ENCODE data around the gene PTPRN2. TPM values are rescaled to one million over a fixed set of nuclear protein-coding genes. Genes with fewer than 3 reads are reported as not detected.

PTPRN2 gene
- total RNA-seq, 1 experiment from 2014 or later, result not detected

- no peak for DNase-seq
- no peaks in the 10 kb centered on the region for H3K4me1 ChIP-seq (replicated peaks; ENCODE audit: insufficient read depth)
- no peaks in the 10 kb centered on the region for H3K9me2 ChIP-seq (ENCODE audit: insufficient read depth)
- H3K27me3 ChIP-seq (ENCODE audit: insufficient read depth, low read depth), result peaks cover 86% of the 10 kb centered on the region
- intact Hi-C loops (cut with micrococcal nuclease; ENCODE audit: unreplicated experiment), result no loop called here
- no peaks in the 10 kb centered on the region; the same call in 1 of the 2 replicates for H4K20me1 ChIP-seq (ENCODE audit: insufficient read depth)
- H3F3A ChIP-seq (ENCODE audit: insufficient read depth, low read depth), result no peaks in the 10 kb centered on the region
- no peak overlapping the region for H3K4me3 ChIP-seq
- H3K36me3 ChIP-seq (ENCODE audit: low read depth), result no peaks in the 10 kb centered on the region
- ChIA-PET POLR2A (ENCODE audit: unreplicated experiment) (no interaction called here), CTCF (no interaction called here)
- no peak overlapping the region for H2AFZ ChIP-seq
- H3K79me2 ChIP-seq (ENCODE audit: low read depth), result no peaks in the 10 kb centered on the region
- TF ChIP-seq EZH2 (IDR thresholded peaks at IDR 0.05; ENCODE audit: low read depth) (no peak), CTCF (conservative IDR thresholded peaks at IDR 0.05) (no peak)
- H3K4me2 ChIP-seq, result no peak overlapping the region
- no peak overlapping the region for H3K27ac ChIP-seq
- H3K9me3 ChIP-seq (ENCODE audit: insufficient read depth, low read depth), result no peaks in the 10 kb centered on the region
- BruUV-seq (replicated peaks), result no TSS peak
These were observed 585.9 kb downstream of the PTPRN2 start for GRCh38 chr7:158001621-158002320.

GRCh38 chr7:158001003-158001402 lies 586.6 kb downstream of the PTPRN2 start:
- no peak overlapping the region for H3K4me2 ChIP-seq
- intact Hi-C loops (cut with micrococcal nuclease; ENCODE audit: unreplicated experiment), result no loop called here
- DNase-seq, result no peak
- H3K9me3 ChIP-seq (ENCODE audit: insufficient read depth, low read depth), result no peaks in the 10 kb centered on the region
- no TSS peak for BruUV-seq (replicated peaks)
- CTCF ChIA-PET, result no interaction called here
- no peaks in the 10 kb centered on the region for H3K79me2 ChIP-seq (ENCODE audit: low read depth)
- POLR2A ChIA-PET (ENCODE audit: unreplicated experiment), result no interaction called here
- no peak overlapping the region for H3K27ac ChIP-seq
- no peak overlapping the region for H2AFZ ChIP-seq
- no peaks in the 10 kb centered on the region for H3F3A ChIP-seq (ENCODE audit: insufficient read depth, low read depth)
- H3K27me3 ChIP-seq (ENCODE audit: insufficient read depth, low read depth), result peaks cover 86% of the 10 kb centered on the region
- no peaks in the 10 kb centered on the region for H3K36me3 ChIP-seq (ENCODE audit: low read depth)
- no peak overlapping the region for H3K4me3 ChIP-seq
- H3K9me2 ChIP-seq (ENCODE audit: insufficient read depth), result no peaks in the 10 kb centered on the region
- no peaks in the 10 kb centered on the region; the same call in 1 of the 2 replicates for H4K20me1 ChIP-seq (ENCODE audit: insufficient read depth)
- no peaks in the 10 kb centered on the region for H3K4me1 ChIP-seq (replicated peaks; ENCODE audit: insufficient read depth)
- TF ChIP-seq EZH2 (IDR thresholded peaks at IDR 0.05; ENCODE audit: low read depth), result no peak
- TF ChIP-seq CTCF (conservative IDR thresholded peaks at IDR 0.05), result no peak

GRCh38 chr7:158000160-158000559 lies 587.5 kb downstream of the PTPRN2 start:
- Histone ChIP-seq H3K27me3 (ENCODE audit: insufficient read depth, low read depth) (peaks cover 86% of the 10 kb centered on the region), H3K9me3 (ENCODE audit: insufficient read depth, low read depth) (no peaks in the 10 kb centered on the region), H3K4me2 (no peak overlapping the region), H4K20me1 (ENCODE audit: insufficient read depth) (no peaks in the 10 kb centered on the region; the same call in 1 of the 2 replicates), H3K4me3 (no peak overlapping the region), H3K36me3 (ENCODE audit: low read depth) (no peaks in the 10 kb centered on the region), H3F3A (ENCODE audit: insufficient read depth, low read depth) (no peaks in the 10 kb centered on the region), H2AFZ (no peak overlapping the region), H3K27ac (no peak overlapping the region), H3K4me1 (replicated peaks; ENCODE audit: insufficient read depth) (no peaks in the 10 kb centered on the region), H3K9me2 (ENCODE audit: insufficient read depth) (no peaks in the 10 kb centered on the region), H3K79me2 (ENCODE audit: low read depth) (no peaks in the 10 kb centered on the region)
- no peak for DNase-seq
- TF ChIP-seq EZH2 (IDR thresholded peaks at IDR 0.05; ENCODE audit: low read depth) (no peak), CTCF (conservative IDR thresholded peaks at IDR 0.05) (no peak)
- no TSS peak for BruUV-seq (replicated peaks)
- intact Hi-C loops (cut with micrococcal nuclease; ENCODE audit: unreplicated experiment), result no loop called here
- CTCF ChIA-PET, result no interaction called here
- POLR2A ChIA-PET (ENCODE audit: unreplicated experiment), result no interaction called here

Measured in PC-9 (cell line).